CD4-positive, alpha-beta T cell treated with Interleukin-10 for 1 hour (primary cell): ENCODE data around the gene LACTB.

Experiments
- DNase-seq: peaks from one replicate; pipeline ENCODE4 v3.0.0-alpha.2; 2020

Gene LACTB

DNA sequence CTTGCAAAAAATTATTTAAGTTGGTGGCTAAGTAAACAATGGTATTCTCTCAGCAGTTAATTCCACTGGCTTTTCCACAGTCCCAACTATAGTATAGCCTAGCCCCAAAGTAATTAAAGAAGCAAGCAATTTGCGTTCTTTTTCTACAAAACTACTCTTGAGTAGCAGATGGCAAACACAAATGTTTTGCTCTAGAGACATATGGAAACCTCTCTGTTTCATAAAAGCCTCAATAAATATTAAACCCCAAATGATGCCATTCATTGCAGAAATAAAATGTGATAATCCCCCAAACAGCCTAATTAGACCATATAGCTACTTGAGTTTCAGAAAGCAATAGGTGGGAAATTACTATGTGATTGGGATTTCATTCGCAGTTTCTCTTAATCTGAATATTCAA is 59.1 kb downstream of the LACTB start:
- DNase-seq, result no peak

DNA sequence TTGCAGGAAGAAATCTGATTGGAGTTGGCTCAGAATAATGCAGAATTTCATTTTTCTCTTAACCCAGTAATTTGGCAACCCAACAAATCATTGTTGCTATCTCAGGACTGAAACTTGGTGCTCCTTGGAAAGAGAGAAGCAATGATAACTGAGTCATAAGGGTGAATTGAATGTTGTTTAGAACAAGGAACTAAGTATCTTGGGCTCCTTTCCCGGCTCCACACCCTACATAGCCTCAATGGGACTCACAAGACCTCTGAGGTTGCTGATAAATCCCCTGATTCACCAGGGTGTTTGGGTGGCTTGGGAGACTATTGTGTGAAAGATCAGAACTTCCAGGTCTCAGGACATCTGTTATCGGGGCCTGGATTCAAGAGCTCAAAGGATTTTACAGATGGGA is 60.0 kb downstream of the LACTB start:
- DNase-seq, result no peak

DNA sequence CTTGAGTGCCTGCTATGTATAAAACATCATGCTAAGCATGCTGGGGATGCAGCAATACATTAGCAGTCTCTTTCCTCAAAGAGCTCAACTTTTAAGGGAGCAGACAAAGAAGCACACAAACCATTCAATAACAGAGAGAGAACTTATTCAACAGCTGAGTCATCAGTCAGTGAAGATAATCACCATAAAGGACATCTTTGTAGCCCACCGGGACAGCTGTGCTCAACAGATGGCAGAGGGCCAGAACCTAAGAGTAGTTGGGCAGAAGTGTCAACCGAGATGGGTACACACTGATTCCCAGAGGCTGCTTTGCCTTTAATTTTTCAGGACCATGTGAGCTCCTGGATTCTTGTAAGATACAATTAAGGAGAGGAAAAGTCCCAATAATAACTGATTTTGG is 63.5 kb downstream of the LACTB start:
- no peak for DNase-seq

DNA sequence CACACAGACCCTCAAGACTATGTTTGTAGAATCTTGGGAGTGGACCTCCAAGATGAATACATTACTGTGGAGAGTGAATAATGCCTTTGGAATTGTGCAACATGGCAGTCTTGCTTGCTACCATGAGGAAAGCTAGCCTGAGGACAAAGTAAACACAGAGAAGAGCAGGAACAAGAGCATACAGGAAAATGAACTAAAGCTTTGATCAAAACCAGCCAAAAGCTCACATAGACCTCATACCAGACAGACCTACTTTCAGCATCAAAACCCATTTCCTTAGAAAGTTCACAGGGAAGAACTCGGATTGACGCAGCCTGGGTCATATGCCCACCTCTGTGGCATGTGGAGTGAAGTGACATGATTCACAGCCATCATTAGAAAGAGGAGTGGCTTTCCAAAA is 64.4 kb downstream of the LACTB start:
- no peak for DNase-seq

DNA sequence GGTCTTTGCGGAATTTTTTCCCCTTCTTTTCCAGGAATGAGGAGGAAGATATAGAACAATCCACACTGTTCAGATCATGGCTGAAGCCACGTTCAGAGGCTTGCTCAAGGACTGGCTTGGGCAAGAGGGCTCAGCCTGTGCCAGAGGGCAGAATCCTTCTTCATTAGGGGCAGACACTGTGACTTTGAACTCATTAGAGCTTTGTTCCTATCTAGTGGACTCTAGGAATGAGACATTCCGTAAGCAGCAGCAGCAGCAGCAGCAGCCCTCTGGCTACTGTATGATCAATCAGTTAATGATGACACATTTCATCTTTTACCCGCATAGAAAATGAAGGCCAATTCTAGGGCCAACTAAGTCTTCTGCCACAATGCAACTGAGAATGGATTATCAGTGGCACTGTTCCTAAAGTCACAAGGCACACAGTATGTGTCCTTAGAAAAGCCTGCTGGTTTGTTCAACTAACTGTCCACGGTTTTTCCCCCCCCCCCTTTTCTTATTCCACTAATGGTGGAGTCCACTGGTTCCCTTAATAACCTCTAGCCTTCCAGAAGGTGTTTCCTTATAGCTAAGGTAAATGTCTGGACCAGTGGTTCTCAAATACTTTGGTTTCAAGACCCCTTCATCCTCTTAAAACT is 66.0 kb downstream of the LACTB start:
- no peak for DNase-seq

DNA sequence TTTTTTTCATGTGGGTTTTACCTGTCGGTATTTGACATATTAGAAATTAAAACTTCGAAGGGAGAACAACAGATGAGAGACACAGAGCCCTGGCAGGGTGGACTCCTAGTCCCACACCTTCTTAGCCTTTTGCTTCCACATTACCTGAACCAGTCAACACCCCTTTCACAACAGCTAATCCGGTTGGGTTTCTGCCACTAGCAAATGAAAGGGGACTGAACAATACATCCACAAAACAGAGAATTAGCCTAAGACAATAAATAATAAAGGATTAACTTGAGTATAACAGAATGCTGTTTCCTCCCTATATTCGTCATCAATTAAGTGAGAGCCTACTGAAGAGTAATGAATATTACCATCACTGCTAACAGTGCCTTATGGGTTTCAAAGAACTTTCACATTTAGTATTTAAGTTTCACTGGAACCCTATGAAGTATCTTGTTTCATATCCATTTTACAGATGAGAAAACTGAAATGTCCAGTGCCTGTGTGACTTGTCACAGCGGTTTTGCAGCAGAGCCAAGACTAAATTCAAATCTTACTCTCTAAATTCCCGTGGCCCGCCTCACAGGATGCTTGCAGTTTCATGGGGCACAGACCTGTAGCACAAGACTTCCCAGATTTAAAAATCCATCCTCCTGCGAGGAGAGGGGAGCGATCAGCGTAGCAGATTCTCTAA is 66.7 kb downstream of the LACTB start:
- DNase-seq, result no peak

DNA sequence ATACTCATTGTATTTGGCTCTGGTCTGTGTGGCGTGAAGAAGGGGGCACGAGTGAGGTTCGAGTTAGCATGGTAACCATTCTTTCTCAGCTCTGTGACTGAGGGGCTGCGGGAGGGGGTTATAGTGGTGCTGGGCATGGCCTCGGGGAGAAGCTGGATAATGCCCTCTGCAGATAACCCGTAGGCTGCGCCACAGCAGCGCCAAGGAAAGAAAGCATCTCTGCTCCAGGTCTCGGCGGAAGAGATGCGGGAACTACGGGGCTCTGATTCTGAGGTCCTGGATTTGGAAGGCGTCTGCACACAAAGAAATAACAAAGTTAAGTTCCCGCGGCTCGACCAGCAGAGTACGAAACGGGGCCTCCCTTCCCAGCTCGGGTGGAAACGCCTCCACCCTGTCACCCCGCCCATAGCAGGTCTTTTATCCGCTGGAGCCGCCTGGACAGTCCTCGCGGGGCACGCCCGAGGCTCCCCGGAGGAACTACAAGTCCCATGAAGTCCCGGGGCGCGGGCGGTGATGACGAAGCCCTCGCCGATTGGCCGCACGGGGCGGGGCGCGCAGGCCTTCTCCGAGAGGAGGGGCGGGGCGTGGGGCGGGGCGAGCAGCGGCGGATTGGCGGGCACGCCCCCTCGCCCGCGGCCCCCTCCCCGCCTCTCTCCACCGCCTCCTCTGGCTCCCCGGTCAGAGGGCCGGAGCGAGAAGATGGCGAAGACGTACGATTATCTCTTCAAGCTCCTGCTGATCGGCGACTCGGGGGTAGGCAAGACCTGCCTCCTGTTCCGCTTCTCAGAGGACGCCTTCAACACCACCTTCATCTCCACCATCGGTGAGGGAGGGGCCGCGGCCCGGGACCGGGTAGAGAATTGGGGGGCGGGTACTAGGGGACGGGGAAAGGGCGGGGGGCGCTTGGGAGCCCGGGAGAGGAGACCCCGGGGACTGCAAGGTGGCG is 67.5 kb downstream of the LACTB start, which contains the start of gene RAB8B:
TSS of gene RAB8B (plus strand) at position 681 of the 946 bp plus-strand sequence. CDS start at position 700, 19 bp downstream.
- peak; percentile 96 for DNase-seq

DNA sequence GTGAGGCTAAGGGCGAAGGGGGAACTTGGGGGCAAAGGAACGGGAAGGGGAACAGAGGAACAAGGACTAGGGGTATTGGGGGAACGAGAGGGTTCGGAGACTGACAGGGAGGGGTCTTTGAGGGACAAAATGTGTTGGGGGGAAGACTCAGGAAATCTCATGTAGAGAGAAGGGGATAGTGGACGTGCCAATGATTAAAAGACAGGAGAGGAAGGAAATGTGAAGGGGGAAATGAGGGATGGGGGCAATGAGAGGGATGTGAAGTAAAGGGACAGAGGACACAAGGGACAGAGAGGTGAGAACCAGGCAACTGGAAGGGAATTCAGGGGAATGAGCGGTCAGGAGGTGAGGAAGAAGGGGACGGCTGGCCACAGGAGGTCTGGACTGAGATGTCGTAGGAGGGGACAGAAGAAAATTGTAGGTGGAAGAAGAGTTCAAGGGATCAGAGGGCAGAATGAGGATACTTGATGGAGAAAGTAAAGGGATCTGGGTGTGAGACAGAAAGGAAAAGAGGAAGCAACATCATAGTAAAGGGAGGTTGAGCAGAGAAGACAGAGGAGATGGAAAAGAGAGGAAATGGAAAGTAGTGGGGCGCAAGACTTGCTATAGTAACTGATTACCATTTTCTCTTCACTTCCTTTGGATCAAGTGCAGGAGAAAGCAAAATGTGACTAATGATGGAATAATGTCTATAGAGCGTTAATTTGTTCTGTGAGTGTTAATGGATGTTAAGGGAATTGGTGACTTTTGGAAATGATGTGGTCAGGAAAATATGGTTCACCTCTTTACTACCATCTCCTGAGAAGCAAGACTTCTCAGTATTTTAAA is 68.5 kb downstream of the LACTB start:
- no peak for DNase-seq

DNA sequence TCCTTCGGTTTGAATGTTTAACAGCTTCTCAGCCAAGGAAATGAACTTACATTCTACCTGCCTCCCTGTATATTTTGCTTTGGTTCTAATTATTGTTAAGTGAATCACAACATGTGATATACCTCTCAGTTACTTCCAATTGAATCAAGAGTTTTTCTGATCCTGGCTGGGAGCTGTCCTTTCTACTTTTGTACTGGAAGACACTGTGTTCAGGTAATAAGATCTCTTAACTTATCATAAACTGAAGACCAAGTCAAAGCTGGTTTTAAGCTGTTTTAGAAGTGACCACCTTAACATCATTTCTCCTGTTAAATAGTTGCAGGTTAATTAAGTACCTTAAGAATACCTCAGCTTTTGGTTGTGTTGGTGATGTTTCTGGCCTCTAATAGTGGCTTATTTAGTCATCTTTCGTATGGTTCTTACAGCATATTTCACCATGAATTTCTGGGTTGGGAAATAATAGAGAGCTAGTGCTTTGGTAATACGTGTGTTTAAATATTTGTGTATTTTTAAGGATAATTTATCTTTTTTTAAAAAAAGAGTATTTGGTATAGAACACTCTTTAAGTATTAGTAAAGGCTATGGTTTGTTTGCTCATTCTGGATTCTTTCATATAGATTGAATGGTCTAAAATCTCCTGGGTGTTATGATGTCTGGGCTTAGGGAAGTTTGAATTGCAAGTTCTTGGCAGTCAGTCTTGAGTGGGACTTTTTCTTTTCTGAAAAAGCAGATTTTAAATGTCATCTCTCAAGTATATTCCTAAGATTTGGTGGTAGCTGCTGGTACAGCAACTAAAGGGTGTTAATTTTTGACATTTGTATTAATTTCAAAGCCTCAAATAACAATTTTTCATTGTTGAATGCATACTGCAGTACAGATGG is 69.3 kb downstream of the LACTB start:
- DNase-seq, result no peak
